Uterus (tissue), 2 donors: ENCODE measurements around the gene CBX2.

ENCODE experiments used
- POLR2A ChIP-seq, 2 donors: fragments of 450-650 bp; IDR thresholded peaks; one replicate each; pipeline ENCODE4 v1.6.1; 2016; ENCODE audit warnings: antibody characterized with exemption in 2 of 2, mild to moderate bottlenecking in 1 of 2, moderate library complexity in 1 of 2
- TF ChIP-seq, protein P1 (sequence below), 4 experiments: fragments of 200-600 bp in 2 of 4; fragments of 450-650 bp in 2 of 4; sonication (generic) in 2 of 4; IDR thresholded peaks; one replicate each; pipeline ENCODE4 v1.5.1; 2016 to 2019; ENCODE audit warnings: antibody characterized with exemption in 4 of 4, mild to moderate bottlenecking in 2 of 4, moderate library complexity in 1 of 4

DNA sequence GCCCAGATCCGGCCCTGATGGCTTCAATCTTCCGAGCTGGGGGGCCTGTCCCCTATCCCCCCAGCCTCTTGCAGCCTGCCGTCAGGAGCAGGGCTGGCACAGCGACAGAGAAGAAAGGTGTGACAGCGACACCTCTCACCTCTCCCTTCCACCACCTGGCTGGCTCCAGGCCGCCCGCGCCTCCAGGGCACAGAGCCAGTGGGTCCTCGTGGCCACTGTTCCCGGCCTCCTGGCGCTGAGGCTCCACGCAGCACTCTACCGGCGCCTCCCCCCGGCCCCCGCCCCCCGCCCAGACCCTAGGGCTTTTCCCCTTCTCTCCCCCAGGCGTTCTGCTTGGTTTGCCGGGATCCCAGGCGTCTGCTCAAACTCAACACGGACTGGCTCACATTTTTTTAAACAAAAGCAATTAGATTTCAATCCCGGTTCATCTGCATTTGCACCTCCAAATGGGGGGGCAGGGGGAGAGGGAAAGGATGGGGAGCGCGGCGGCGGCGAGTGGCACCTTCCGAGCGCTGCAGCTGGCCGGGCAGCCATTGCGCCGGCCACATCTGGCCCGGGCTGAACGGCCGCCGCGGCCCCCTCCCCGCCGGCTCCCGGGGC is 31.7 kb downstream of the CBX2 start:
- TF ChIP-seq, protein P1, sequence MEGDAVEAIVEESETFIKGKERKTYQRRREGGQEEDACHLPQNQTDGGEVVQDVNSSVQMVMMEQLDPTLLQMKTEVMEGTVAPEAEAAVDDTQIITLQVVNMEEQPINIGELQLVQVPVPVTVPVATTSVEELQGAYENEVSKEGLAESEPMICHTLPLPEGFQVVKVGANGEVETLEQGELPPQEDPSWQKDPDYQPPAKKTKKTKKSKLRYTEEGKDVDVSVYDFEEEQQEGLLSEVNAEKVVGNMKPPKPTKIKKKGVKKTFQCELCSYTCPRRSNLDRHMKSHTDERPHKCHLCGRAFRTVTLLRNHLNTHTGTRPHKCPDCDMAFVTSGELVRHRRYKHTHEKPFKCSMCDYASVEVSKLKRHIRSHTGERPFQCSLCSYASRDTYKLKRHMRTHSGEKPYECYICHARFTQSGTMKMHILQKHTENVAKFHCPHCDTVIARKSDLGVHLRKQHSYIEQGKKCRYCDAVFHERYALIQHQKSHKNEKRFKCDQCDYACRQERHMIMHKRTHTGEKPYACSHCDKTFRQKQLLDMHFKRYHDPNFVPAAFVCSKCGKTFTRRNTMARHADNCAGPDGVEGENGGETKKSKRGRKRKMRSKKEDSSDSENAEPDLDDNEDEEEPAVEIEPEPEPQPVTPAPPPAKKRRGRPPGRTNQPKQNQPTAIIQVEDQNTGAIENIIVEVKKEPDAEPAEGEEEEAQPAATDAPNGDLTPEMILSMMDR (IDR thresholded peaks at IDR 0.05) = no peak
- no peak for TF ChIP-seq POLR2A (IDR thresholded peaks at IDR 0.05)
